ENCODE data around the gene RPS27A. TPM values are rescaled to one million over a fixed set of nuclear protein-coding genes. Genes with fewer than 3 reads are reported as not detected.
"Not testable (repeated sequence)": the region's sequence is repeated elsewhere in the genome, so short reads cannot be mapped to it uniquely, and the experiment has no call there.

RPS27A gene
- total RNA-seq = 100 to 1,000 TPM; 489 to 703 TPM

GRCh38 chr2:55232084-55232862, at the start of gene RPS27A, which contains the start of gene CLHC1:
Gene RPS27A, plus strand, starts transcription at chr2:55232688. Its CDS starts 137 bp downstream, at chr2:55232825.
Gene CLHC1, minus strand, starts transcription at chr2:55232293. Its CDS starts 9,882 bp downstream, at chr2:55222411.
- Histone ChIP-seq H3K36me3 (replicated peaks in 1 of 2; ENCODE audit: insufficient read depth in 1 of 2, low read depth in 2 of 2) (peaks cover 0 to 18% of the 10 kb centered on the region in 2 donors), H3K27ac (peak within 1 kb of the TSS; percentile 89 to 98 (median 96)), H3K4me3 (peak within 1 kb of the TSS; percentile 47 to 75), H3K4me1 (peaks cover 33% of the 10 kb centered on the region), H3K9me3 (no peaks in the 10 kb centered on the region), H3K27me3 (no peaks in the 10 kb centered on the region)
- TF ChIP-seq POLR2A (IDR thresholded peaks at IDR 0.05) = peak; percentile 70 to 92 (median 92)
- TF ChIP-seq, protein P1, sequence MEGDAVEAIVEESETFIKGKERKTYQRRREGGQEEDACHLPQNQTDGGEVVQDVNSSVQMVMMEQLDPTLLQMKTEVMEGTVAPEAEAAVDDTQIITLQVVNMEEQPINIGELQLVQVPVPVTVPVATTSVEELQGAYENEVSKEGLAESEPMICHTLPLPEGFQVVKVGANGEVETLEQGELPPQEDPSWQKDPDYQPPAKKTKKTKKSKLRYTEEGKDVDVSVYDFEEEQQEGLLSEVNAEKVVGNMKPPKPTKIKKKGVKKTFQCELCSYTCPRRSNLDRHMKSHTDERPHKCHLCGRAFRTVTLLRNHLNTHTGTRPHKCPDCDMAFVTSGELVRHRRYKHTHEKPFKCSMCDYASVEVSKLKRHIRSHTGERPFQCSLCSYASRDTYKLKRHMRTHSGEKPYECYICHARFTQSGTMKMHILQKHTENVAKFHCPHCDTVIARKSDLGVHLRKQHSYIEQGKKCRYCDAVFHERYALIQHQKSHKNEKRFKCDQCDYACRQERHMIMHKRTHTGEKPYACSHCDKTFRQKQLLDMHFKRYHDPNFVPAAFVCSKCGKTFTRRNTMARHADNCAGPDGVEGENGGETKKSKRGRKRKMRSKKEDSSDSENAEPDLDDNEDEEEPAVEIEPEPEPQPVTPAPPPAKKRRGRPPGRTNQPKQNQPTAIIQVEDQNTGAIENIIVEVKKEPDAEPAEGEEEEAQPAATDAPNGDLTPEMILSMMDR (IDR thresholded peaks at IDR 0.05) = peak in 1 of 7 experiments; percentile 12
- intact Hi-C loops (cut with DNase I) = no loop called here
- DNase-seq (peak; percentile 88 to 92 (median 92)), ATAC-seq (peak; percentile 99)
- WGBS, 2 donors = 0 to 1% methylated on average over 37 of the region's 37 CpGs

GRCh38 chr2:55186837-55187236, 45.7 kb upstream of the RPS27A start:
- H3K36me3 ChIP-seq (replicated peaks in 1 of 2; ENCODE audit: insufficient read depth in 1 of 2, low read depth in 2 of 2); H3K27ac ChIP-seq; ATAC-seq; H3K27me3 ChIP-seq; DNase-seq; H3K4me3 ChIP-seq; H3K4me1 ChIP-seq; intact Hi-C loops (cut with DNase I); H3K9me3 ChIP-seq: not testable (repeated sequence)
- WGBS, 2 donors = 96 to 97% methylated on average over 8 of the region's 8 CpGs

GRCh38 chr2:55191888-55192287, 40.6 kb upstream of the RPS27A start:
- H3K4me3 ChIP-seq; DNase-seq; ATAC-seq; intact Hi-C loops (cut with DNase I); H3K36me3 ChIP-seq (replicated peaks in 1 of 2; ENCODE audit: insufficient read depth in 1 of 2, low read depth in 2 of 2); H3K9me3 ChIP-seq; H3K4me1 ChIP-seq; H3K27me3 ChIP-seq; H3K27ac ChIP-seq: not testable (repeated sequence)
- WGBS, 2 donors = 95 to 96% methylated on average over 2 of the region's 2 CpGs

DNA sequence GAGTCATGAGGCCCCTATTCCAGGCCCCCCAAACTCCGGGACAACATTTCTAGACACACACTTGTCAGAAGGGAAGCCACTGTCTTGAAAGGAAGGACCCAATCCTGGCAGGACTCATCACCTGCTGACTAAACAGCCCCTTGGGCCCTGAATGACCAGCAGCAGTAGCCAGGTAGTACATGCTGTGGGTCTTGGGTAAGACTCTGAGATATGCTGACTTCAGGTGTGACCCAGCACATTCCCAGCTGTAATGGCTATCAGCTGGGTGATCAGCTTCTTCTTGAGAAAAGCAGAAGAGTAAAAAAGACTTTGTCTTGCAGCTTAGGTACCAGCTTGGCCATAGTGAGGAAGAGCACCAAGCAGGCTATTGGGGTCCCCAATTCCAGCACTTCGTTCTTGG, 36.0 kb upstream of the RPS27A start:
- intact Hi-C loops (cut with DNase I) = no loop called here
- Histone ChIP-seq H3K9me3 (no peaks in the 10 kb centered on the region), H3K4me3 (no peak overlapping the region), H3K27me3 (no peaks in the 10 kb centered on the region), H3K27ac (no peak overlapping the region), H3K4me1 (no peaks in the 10 kb centered on the region), H3K36me3 (replicated peaks in 1 of 2; ENCODE audit: insufficient read depth in 1 of 2, low read depth in 2 of 2) (no peaks in the 10 kb centered on the region)
- no peak for TF ChIP-seq POLR2A (IDR thresholded peaks at IDR 0.05)
- TF ChIP-seq, protein P1 (IDR thresholded peaks at IDR 0.05) = no peak
- ATAC-seq = no peak
- 91 to 100% methylated on average over 1 to 2 of the region's 2 CpGs for WGBS, 2 donors
- DNase-seq = no peak

GRCh38 chr2:55200416-55200815, 32.1 kb upstream of the RPS27A start:
- H3K4me1 ChIP-seq = no peaks in the 10 kb centered on the region
- no peak for TF ChIP-seq POLR2A (IDR thresholded peaks at IDR 0.05)
- TF ChIP-seq, protein P1 (IDR thresholded peaks at IDR 0.05) = no peak
- no peaks in the 10 kb centered on the region for H3K36me3 ChIP-seq (replicated peaks in 1 of 2; ENCODE audit: insufficient read depth in 1 of 2, low read depth in 2 of 2)
- no peaks in the 10 kb centered on the region for H3K27me3 ChIP-seq
- DNase-seq (no peak), ATAC-seq (no peak)
- WGBS, 2 donors = 96% methylated on average over 1 of the region's 1 CpG
- H3K27ac ChIP-seq = no peak overlapping the region
- intact Hi-C loops (cut with DNase I) = no loop called here
- H3K4me3 ChIP-seq = no peak overlapping the region
- H3K9me3 ChIP-seq = no peaks in the 10 kb centered on the region
